Activated naive CD8-positive, alpha-beta T cell treated with anti-CD3 and anti-CD28 coated beads, Interleukin-2, amount 10 ng/mL, durations not matched to agents 7 days and 5 days (primary cell): ENCODE data around the gene BAG5. TPM values are rescaled to one million over a fixed set of nuclear protein-coding genes. Genes with fewer than 3 reads are reported as not detected.

Experiments
- ATAC-seq: fragments of 150-1000 bp; cut with Tn5 transposase; one replicate; pipeline ENCODE4 v1.10.0; 2021; ENCODE audit warnings: low read depth, moderate library complexity
- POLR2A ChIA-PET: fragments of 350-600 bp; sonication (Branson Sonifier 250); formaldehyde crosslinking; loops from one replicate; lab custom pipeline; 2021; ENCODE audit warnings: antibody characterized with exemption; lab: Charles Lee
- DNase-seq: peaks from one replicate; pipeline ENCODE4 v3.0.0; 2021
- H3K27ac Mint-ChIP-seq: one replicate; pipeline ENCODE4 v1.8.0; 2022; ENCODE audit warnings: mild to moderate bottlenecking, mixed read lengths
- H3K27me3 Mint-ChIP-seq: one replicate; pipeline ENCODE4 v1.8.0; 2022; ENCODE audit warnings: mild to moderate bottlenecking, moderate library complexity, mixed read lengths
- H3K36me3 Mint-ChIP-seq: one replicate; pipeline ENCODE4 v1.8.0; 2021; ENCODE audit warnings: mild to moderate bottlenecking, mixed read lengths
- H3K4me1 Mint-ChIP-seq: one replicate; pipeline ENCODE4 v1.8.0; 2021; ENCODE audit warnings: mixed read lengths
- H3K4me3 Mint-ChIP-seq: one replicate; pipeline ENCODE4 v1.8.0; 2022; ENCODE audit warnings: mild to moderate bottlenecking, moderate library complexity, mixed read lengths
- H3K9me3 Mint-ChIP-seq: one replicate; pipeline ENCODE4 v1.8.0; 2021; ENCODE audit warnings: mixed read lengths
- total RNA-seq, 2 experiments: library from RNA; stranded (reverse); gene quantifications; one replicate each; pipeline ENCODE4 v1.2.3, GENCODE V29; 2021

Gene BAG5
- total RNA-seq, 2 experiments from 2014 or later, result 31.7 to 32.3 TPM

- no peaks in the 10 kb centered on the region for H3K27me3 Mint-ChIP-seq
- no peak overlapping the region for H3K27ac Mint-ChIP-seq
- peaks cover 14% of the 10 kb centered on the region for H3K4me1 Mint-ChIP-seq
- peaks cover 2% of the 10 kb centered on the region for H3K36me3 Mint-ChIP-seq
- no peaks in the 10 kb centered on the region for H3K9me3 Mint-ChIP-seq
- ATAC-seq (no peak), DNase-seq (no peak)
- H3K4me3 Mint-ChIP-seq, result no peak overlapping the region
- POLR2A ChIA-PET, result no interaction called here
Measured at GRCh38 chr14:103533137-103533998, 29.1 kb downstream of the BAG5 start.

GRCh38 chr14:103532216-103533136 lies 30.0 kb downstream of the BAG5 start:
- no peak for DNase-seq
- Mint-ChIP-seq H3K36me3 (peaks cover 2% of the 10 kb centered on the region), H3K4me1 (peaks cover 17% of the 10 kb centered on the region)

GRCh38 chr14:103531421-103532215 lies 30.8 kb downstream of the BAG5 start:
- peaks cover 26% of the 10 kb centered on the region for H3K4me1 Mint-ChIP-seq
- peaks cover 2% of the 10 kb centered on the region for H3K36me3 Mint-ChIP-seq
- no peak for DNase-seq
- peak overlapping the region; percentile 34 for H3K27ac Mint-ChIP-seq
- POLR2A ChIA-PET, result no interaction called here
- H3K9me3 Mint-ChIP-seq, result no peaks in the 10 kb centered on the region
- H3K4me3 Mint-ChIP-seq, result no peak overlapping the region
- no peak for ATAC-seq
- no peaks in the 10 kb centered on the region for H3K27me3 Mint-ChIP-seq

More at GRCh38 chr14:103532216-103533136, 30.0 kb downstream of the BAG5 start:
- no peaks in the 10 kb centered on the region for H3K27me3 Mint-ChIP-seq
- ATAC-seq, result no peak
- POLR2A ChIA-PET, result no interaction called here
- H3K27ac Mint-ChIP-seq, result no peak overlapping the region
- H3K9me3 Mint-ChIP-seq, result no peaks in the 10 kb centered on the region
- H3K4me3 Mint-ChIP-seq, result no peak overlapping the region

- POLR2A ChIA-PET, result no interaction called here
- Mint-ChIP-seq H3K4me1 (peaks cover 27% of the 10 kb centered on the region), H3K27me3 (no peaks in the 10 kb centered on the region), H3K4me3 (peak overlapping the region; percentile 98), H3K27ac (no peak overlapping the region), H3K36me3 (peaks cover 2% of the 10 kb centered on the region), H3K9me3 (no peaks in the 10 kb centered on the region)
- DNase-seq, result no peak
- no peak for ATAC-seq
Measured at GRCh38 chr14:103530831-103531230, 31.6 kb downstream of the BAG5 start.

GRCh38 chr14:103530390-103530789 lies 32.1 kb downstream of the BAG5 start:
- POLR2A ChIA-PET, result no interaction called here
- DNase-seq (peak; percentile 55), ATAC-seq (no peak)
- peaks cover 27% of the 10 kb centered on the region for H3K4me1 Mint-ChIP-seq
- H3K36me3 Mint-ChIP-seq, result peaks cover 2% of the 10 kb centered on the region
- no peaks in the 10 kb centered on the region for H3K27me3 Mint-ChIP-seq
- H3K27ac Mint-ChIP-seq, result peak overlapping the region; percentile 62
- H3K4me3 Mint-ChIP-seq, result peak overlapping the region; percentile 98
- no peaks in the 10 kb centered on the region for H3K9me3 Mint-ChIP-seq

- peak overlapping the region; percentile 97 for H3K27ac Mint-ChIP-seq
- H3K4me3 Mint-ChIP-seq, result peak overlapping the region; percentile 98
- POLR2A ChIA-PET, result interaction anchor here (1.0 to 1.5 kb wide), 3 partner anchors 10 to 549 kb away, joined by 3 to 12 read pairs (median 3); no protein-coding TSS in a partner anchor
- peaks cover 27% of the 10 kb centered on the region for H3K4me1 Mint-ChIP-seq
- peaks cover 2% of the 10 kb centered on the region for H3K36me3 Mint-ChIP-seq
- DNase-seq, result no peak
- H3K9me3 Mint-ChIP-seq, result no peaks in the 10 kb centered on the region
- H3K27me3 Mint-ChIP-seq, result peaks cover 3% of the 10 kb centered on the region
- ATAC-seq, result peak; percentile 3
Measured at GRCh38 chr14:103529383-103530365, 32.8 kb downstream of the BAG5 start.

- DNase-seq (peak; percentile 83), ATAC-seq (peak; percentile 79)
- H3K27ac Mint-ChIP-seq, result peak within 1 kb of the TSS; percentile 97
- peaks cover 2% of the 10 kb centered on the region for H3K36me3 Mint-ChIP-seq
- POLR2A ChIA-PET, result interaction anchor here (1.0 to 1.5 kb wide), 3 partner anchors 10 to 549 kb away, joined by 3 to 12 read pairs (median 3); no protein-coding TSS in a partner anchor
- no peaks in the 10 kb centered on the region for H3K9me3 Mint-ChIP-seq
- peaks cover 27% of the 10 kb centered on the region for H3K4me1 Mint-ChIP-seq
- peaks cover 12% of the 10 kb centered on the region for H3K27me3 Mint-ChIP-seq
- peak within 1 kb of the TSS; percentile 98 for H3K4me3 Mint-ChIP-seq
Measured at GRCh38 chr14:103528587-103529382, 33.7 kb downstream of the BAG5 start, which contains the start of gene TRMT61A. Gene TRMT61A, plus strand, starts transcription at chr14:103529196. Its CDS starts 783 bp downstream, at chr14:103529979.

GRCh38 chr14:103528146-103528586 lies 34.3 kb downstream of the BAG5 start:
- peaks cover 18% of the 10 kb centered on the region for H3K27me3 Mint-ChIP-seq
- H3K4me3 Mint-ChIP-seq, result peak overlapping the region; percentile 98
- ATAC-seq (no peak), DNase-seq (no peak)
- H3K9me3 Mint-ChIP-seq, result no peaks in the 10 kb centered on the region
- POLR2A ChIA-PET, result interaction anchor here (1.0 to 1.5 kb wide), 2 partner anchors 9 to 12 kb away, joined by 3 to 12 read pairs; no protein-coding TSS in a partner anchor
- peaks cover 27% of the 10 kb centered on the region for H3K4me1 Mint-ChIP-seq
- peak overlapping the region; percentile 94 for H3K27ac Mint-ChIP-seq
- peaks cover 2% of the 10 kb centered on the region for H3K36me3 Mint-ChIP-seq

GRCh38 chr14:103527408-103528145 lies 34.9 kb downstream of the BAG5 start:
- H3K27me3 Mint-ChIP-seq, result peaks cover 18% of the 10 kb centered on the region
- DNase-seq, result no peak
- ATAC-seq, result no peak
- H3K9me3 Mint-ChIP-seq, result no peaks in the 10 kb centered on the region
- POLR2A ChIA-PET, result no interaction called here
- H3K36me3 Mint-ChIP-seq, result peaks cover 2% of the 10 kb centered on the region
- H3K4me1 Mint-ChIP-seq, result peaks cover 27% of the 10 kb centered on the region
- H3K27ac Mint-ChIP-seq, result peak overlapping the region; percentile 52
- H3K4me3 Mint-ChIP-seq, result peak overlapping the region; percentile 5

- no peaks in the 10 kb centered on the region for H3K9me3 Mint-ChIP-seq
- H3K4me1 Mint-ChIP-seq, result peaks cover 27% of the 10 kb centered on the region
- peak overlapping the region; percentile 5 for H3K4me3 Mint-ChIP-seq
- ATAC-seq, result no peak
- H3K27ac Mint-ChIP-seq, result peak overlapping the region; percentile 52
- DNase-seq, result no peak
- POLR2A ChIA-PET, result interaction anchor here (0.6 kb wide), 1 partner anchor 33 kb away, joined by 3 read pairs; no protein-coding TSS in a partner anchor
- peaks cover 18% of the 10 kb centered on the region for H3K27me3 Mint-ChIP-seq
- peaks cover 2% of the 10 kb centered on the region for H3K36me3 Mint-ChIP-seq
Measured at GRCh38 chr14:103526914-103527248, 35.6 kb downstream of the BAG5 start.
